OCI-LY1 (cell line): ENCODE results near the gene MRPS26.

Source experiments
- EZH2 ChIP-seq: fragments of 200-600 bp; sonication (generic), shearing (Covaris generic); IDR thresholded peaks from 2 replicates; pipeline ENCODE4 v1.8.0; 2017; ENCODE audit warnings: borderline replicate concordance, mixed run types, mild to moderate bottlenecking, antibody characterized with exemption, low read length, moderate library complexity, mixed read lengths
- TF ChIP-seq, protein P1 (sequence below): fragments of 200-600 bp; sonication (generic), shearing (Covaris generic); IDR thresholded peaks from 2 replicates; pipeline ENCODE4 v1.5.1; 2017; ENCODE audit warnings: mild to moderate bottlenecking, antibody characterized with exemption, low read length, moderate library complexity, mixed read lengths

DNA sequence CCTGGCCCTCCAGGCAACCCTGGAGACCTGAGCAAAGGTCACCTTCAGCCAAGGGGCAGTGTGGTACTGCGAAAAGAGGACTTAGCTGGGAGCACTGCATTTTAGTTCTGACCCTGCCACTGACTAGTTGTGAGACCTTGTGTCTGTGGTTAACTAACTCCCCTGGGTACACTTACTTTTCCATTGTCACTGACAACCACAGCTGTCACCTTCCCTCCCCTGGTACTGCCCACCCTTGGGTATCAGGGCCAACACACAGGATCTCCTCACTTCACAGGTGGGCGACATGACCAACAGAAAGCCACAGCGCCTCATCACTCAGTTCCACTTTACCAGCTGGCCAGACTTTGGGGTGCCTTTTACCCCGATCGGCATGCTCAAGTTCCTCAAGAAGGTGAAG lies 24.1 kb upstream of the MRPS26 start:
- TF ChIP-seq, protein P1, sequence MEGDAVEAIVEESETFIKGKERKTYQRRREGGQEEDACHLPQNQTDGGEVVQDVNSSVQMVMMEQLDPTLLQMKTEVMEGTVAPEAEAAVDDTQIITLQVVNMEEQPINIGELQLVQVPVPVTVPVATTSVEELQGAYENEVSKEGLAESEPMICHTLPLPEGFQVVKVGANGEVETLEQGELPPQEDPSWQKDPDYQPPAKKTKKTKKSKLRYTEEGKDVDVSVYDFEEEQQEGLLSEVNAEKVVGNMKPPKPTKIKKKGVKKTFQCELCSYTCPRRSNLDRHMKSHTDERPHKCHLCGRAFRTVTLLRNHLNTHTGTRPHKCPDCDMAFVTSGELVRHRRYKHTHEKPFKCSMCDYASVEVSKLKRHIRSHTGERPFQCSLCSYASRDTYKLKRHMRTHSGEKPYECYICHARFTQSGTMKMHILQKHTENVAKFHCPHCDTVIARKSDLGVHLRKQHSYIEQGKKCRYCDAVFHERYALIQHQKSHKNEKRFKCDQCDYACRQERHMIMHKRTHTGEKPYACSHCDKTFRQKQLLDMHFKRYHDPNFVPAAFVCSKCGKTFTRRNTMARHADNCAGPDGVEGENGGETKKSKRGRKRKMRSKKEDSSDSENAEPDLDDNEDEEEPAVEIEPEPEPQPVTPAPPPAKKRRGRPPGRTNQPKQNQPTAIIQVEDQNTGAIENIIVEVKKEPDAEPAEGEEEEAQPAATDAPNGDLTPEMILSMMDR, result no peak
- TF ChIP-seq EZH2, result no peak
